GM23338 (cell line): ENCODE measurements around the gene CNNM4. TPM values are rescaled to one million over a fixed set of nuclear protein-coding genes. Genes with fewer than 3 reads are reported as not detected.

Experiments
- ATAC-seq: fragments of 200-7000 bp; cut with Tn5 transposase; 3 replicates; pipeline ENCODE4 v1.9.1; 2020
- DNase-seq: peaks from one replicate; pipeline ENCODE4 v3.0.0-alpha.2; 2015; ENCODE audit warnings: low spot score
- H2AFZ ChIP-seq: fragments of 200-600 bp; sonication (generic); 2 replicates; pipeline ENCODE4 v1.8.0; 2016; ENCODE audit warnings: antibody characterized with exemption, mild to moderate bottlenecking, moderate library complexity
- H3F3A ChIP-seq: fragments of 200-600 bp; sonication (generic); replicated peaks from 2 replicates; pipeline ENCODE4 v1.8.0; 2017; ENCODE audit warnings: antibody characterized with exemption, mixed run types, low read depth
- H3K27ac ChIP-seq: fragments of 200-600 bp; sonication (generic); 2 replicates; pipeline ENCODE4 v1.6.1; 2016; ENCODE audit warnings: low read depth
- H3K27me3 ChIP-seq: fragments of 200-600 bp; sonication (generic); 2 replicates; pipeline ENCODE4 v1.8.0; 2016; ENCODE audit warnings: mild to moderate bottlenecking, mixed run types, moderate library complexity; ENCODE audit not compliant: insufficient read depth
- H3K36me3 ChIP-seq: fragments of 200-600 bp; sonication (generic); 2 replicates; pipeline ENCODE4 v1.8.0; 2016; ENCODE audit warnings: mild to moderate bottlenecking; ENCODE audit not compliant: insufficient read depth
- H3K4me1 ChIP-seq: fragments of 200-600 bp; sonication (generic); 2 replicates; pipeline ENCODE4 v1.8.0; 2016; ENCODE audit warnings: mild to moderate bottlenecking, moderate library complexity; ENCODE audit not compliant: insufficient read depth
- H3K4me2 ChIP-seq: fragments of 200-600 bp; sonication (generic); 2 replicates; pipeline ENCODE4 v1.7.1; 2017; ENCODE audit warnings: mixed run types
- H3K4me3 ChIP-seq: fragments of 200-600 bp; sonication (generic); 2 replicates; pipeline ENCODE4 v1.6.1; 2016; ENCODE audit warnings: mixed run types
- H3K79me2 ChIP-seq: fragments of 200-600 bp; sonication (generic); replicated peaks from 2 replicates; pipeline ENCODE4 v1.8.0; 2017; ENCODE audit warnings: mild to moderate bottlenecking; ENCODE audit not compliant: insufficient read depth
- H3K9me2 ChIP-seq: fragments of 200-600 bp; sonication (generic); 2 replicates; pipeline ENCODE4 v1.8.0; 2017; ENCODE audit not compliant: insufficient read depth
- H4K20me1 ChIP-seq: fragments of 200-600 bp; sonication (generic); replicated peaks from 2 replicates; pipeline ENCODE4 v1.8.0; 2017; ENCODE audit warnings: mild to moderate bottlenecking; ENCODE audit not compliant: insufficient read depth
- H3K27ac Mint-ChIP-seq: 2 replicates; pipeline ENCODE4 v1.8.0; 2020; ENCODE audit warnings: inconsistent platforms, mild to moderate bottlenecking, moderate library complexity, mixed read lengths
- H3K27me3 Mint-ChIP-seq: 3 replicates; pipeline ENCODE4 v1.8.0; 2022; ENCODE audit warnings: low read depth, mild to moderate bottlenecking, moderate library complexity, mixed read lengths, inconsistent platforms; ENCODE audit not compliant: insufficient read depth, poor library complexity
- H3K36me3 Mint-ChIP-seq: 3 replicates; pipeline ENCODE4 v1.8.0; 2021; ENCODE audit warnings: low read depth, mild to moderate bottlenecking, inconsistent platforms, moderate library complexity, mixed read lengths
- H3K4me1 Mint-ChIP-seq: 3 replicates; pipeline ENCODE4 v1.8.0; 2020; ENCODE audit warnings: mild to moderate bottlenecking, inconsistent platforms, mixed read lengths
- H3K4me3 Mint-ChIP-seq: 3 replicates; pipeline ENCODE4 v1.8.0; 2021; ENCODE audit warnings: moderate library complexity, mild to moderate bottlenecking, inconsistent platforms, mixed read lengths
- H3K9me3 Mint-ChIP-seq: 3 replicates; pipeline ENCODE4 v1.8.0; 2020; ENCODE audit warnings: moderate library complexity, mild to moderate bottlenecking, inconsistent platforms, mixed read lengths
- CREB1 ChIP-seq: fragments of 250-450 bp; sonication (Bioruptor Pico); IDR thresholded peaks from 2 replicates; pipeline ENCODE4 v1.5.0; 2020; ENCODE audit warnings: low read depth, mild to moderate bottlenecking, moderate library complexity
- EZH2 ChIP-seq: fragments of 200-600 bp; sonication (generic); IDR thresholded peaks from one replicate; pipeline ENCODE4 v1.8.0; 2017; ENCODE audit warnings: antibody characterized with exemption, mild to moderate bottlenecking, low read depth; ENCODE audit not compliant: unreplicated experiment
- EZH2phosphoT487 ChIP-seq: fragments of 200-600 bp; sonication (generic); IDR thresholded peaks from one replicate; pipeline ENCODE4 v1.8.1; 2018; ENCODE audit warnings: antibody characterized with exemption; ENCODE audit not compliant: unreplicated experiment
- JUNB ChIP-seq: IDR thresholded peaks from one replicate; pipeline ENCODE4 v1.6.1; 2016; ENCODE audit warnings: antibody characterized with exemption; ENCODE audit not compliant: unreplicated experiment
- NANOG ChIP-seq: IDR thresholded peaks from 2 replicates; pipeline ENCODE4 v1.6.1; 2016; ENCODE audit warnings: antibody characterized with exemption, borderline replicate concordance
- POLR2AphosphoS5 ChIP-seq: IDR thresholded peaks from 2 replicates; pipeline ENCODE4 v1.6.1; 2016; ENCODE audit warnings: antibody characterized with exemption, low read depth
- STAT1 ChIP-seq: IDR thresholded peaks from one replicate; pipeline ENCODE4 v1.6.1; 2016; ENCODE audit warnings: antibody characterized with exemption; ENCODE audit not compliant: unreplicated experiment
- ZNF114 ChIP-seq: fragments of 250-450 bp; sonication (Bioruptor Pico); IDR thresholded peaks from 2 replicates; pipeline ENCODE4 v1.5.0; 2020; ENCODE audit warnings: mild to moderate bottlenecking, moderate library complexity
- ZNF462 ChIP-seq: fragments of 250-450 bp; sonication (Bioruptor Pico); IDR thresholded peaks from 2 replicates; pipeline ENCODE4 v1.5.0; 2020; ENCODE audit warnings: mild to moderate bottlenecking, moderate library complexity
- polyA plus RNA-seq: library from polyadenylated mRNA; unstranded; fragments of >200 nt; fragmentation: Nextera tagmentation; extraction: Ambion mirVana; gene quantifications from 2 replicates; pipeline ENCODE4 v1.2.1, GENCODE V29; 2016
- total RNA-seq: library from RNA; depleted of rRNA; stranded (reverse); fragments of >200 nt; shearing (Covaris generic); gene quantifications from 2 replicates; pipeline ENCODE4 v1.2.3, GENCODE V29; 2014
- TF ChIP-seq, protein P1 (sequence below), 2 experiments: fragments of 200-600 bp in 1 of 2; sonication (generic) in 1 of 2; conservative IDR thresholded peaks; 2 replicates each; pipeline versions ENCODE4 v1.5.1 to v1.6.1; 2016 to 2017; ENCODE audit warnings: antibody characterized with exemption in 2 of 2, low read depth in 2 of 2, mild to moderate bottlenecking in 2 of 2, moderate library complexity in 1 of 2

CNNM4 gene
- total and polyA plus RNA-seq, 2 experiments from 2014 or later = 2.9 to 12.9 TPM

DNA sequence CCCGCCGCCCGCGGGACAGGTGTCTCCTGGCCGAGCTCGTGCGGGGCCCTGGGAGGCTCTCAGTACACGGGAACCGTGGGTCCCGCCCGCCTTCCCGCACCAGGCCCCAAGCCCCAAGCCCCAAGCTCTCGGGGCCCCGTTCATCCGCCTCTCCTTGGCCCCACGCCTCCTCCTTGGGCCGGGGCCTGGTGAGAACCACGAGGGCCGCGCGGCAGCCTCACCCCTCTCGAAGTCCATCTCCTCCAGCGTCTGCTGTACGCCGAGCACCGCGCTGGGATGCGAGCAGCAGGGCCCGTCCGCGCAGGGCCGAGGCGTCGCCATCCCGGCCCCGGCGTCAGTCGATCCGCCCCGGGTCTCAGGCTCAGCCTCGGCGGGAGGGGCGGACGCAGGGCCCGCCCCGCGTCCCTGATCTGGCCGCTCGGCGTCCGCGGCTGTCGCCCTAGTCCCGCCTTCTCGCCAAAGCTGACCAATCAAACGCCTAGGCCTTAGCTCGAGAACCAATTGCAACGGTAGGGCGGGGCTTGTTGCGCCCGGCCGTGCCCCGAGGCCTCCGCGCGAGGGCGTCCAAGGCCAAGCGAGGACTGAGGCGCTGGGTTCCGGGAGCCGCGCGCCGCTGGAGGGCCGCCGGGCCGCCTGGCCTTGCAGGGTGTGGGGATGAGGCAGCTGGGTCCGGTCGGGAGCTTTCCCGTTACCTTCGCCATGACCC, 97.1 kb downstream of the CNNM4 start, which contains the start of gene ANKRD39:
ANKRD39 (minus strand) TSS at position 350 of the 706 bp plus-strand sequence; CDS start at position 321, 29 bp downstream.
- peak within 1 kb of the TSS; percentile 80 for H3K27ac Mint-ChIP-seq
- H3K9me2 ChIP-seq = no peaks in the 10 kb centered on the region
- peak; percentile 98 for DNase-seq

GRCh38 chr2:96859099-96859649, 98.5 kb downstream of the CNNM4 start:
- peak; percentile 3 for ATAC-seq
- H3K27ac Mint-ChIP-seq = peak overlapping the region; percentile 80
- H3K4me1 Mint-ChIP-seq = peaks cover 21% of the 10 kb centered on the region
- DNase-seq = no peak
- H3K4me1 ChIP-seq = peaks cover 19% of the 10 kb centered on the region
- peaks cover 18% of the 10 kb centered on the region; the same call in 1 of the 2 replicates for H3K36me3 ChIP-seq
- peak overlapping the region; percentile 72 for H3K4me3 ChIP-seq
- no peaks in the 10 kb centered on the region; the same call in 2 of the 3 replicates for H3K9me3 Mint-ChIP-seq
- H3K27me3 Mint-ChIP-seq = peaks cover 21% of the 10 kb centered on the region
- peak overlapping the region; percentile 68; the same call in 1 of the 2 replicates for H2AFZ ChIP-seq
- peaks cover 17% of the 10 kb centered on the region for H3F3A ChIP-seq
- no peaks in the 10 kb centered on the region for H3K9me2 ChIP-seq
- peaks cover 40% of the 10 kb centered on the region for H3K36me3 Mint-ChIP-seq
- peak overlapping the region; percentile 75 for H3K4me3 Mint-ChIP-seq
- H3K79me2 ChIP-seq = peaks cover 32% of the 10 kb centered on the region
- H3K4me2 ChIP-seq = peak overlapping the region; percentile 88
- H4K20me1 ChIP-seq = peaks cover 6% of the 10 kb centered on the region
- H3K27me3 ChIP-seq = no peaks in the 10 kb centered on the region
- 0 out of 2 replicates have a peak overlapping the region, but pooled peaks have one; percentile 59 for H3K27ac ChIP-seq
- no peak for TF ChIP-seq ZNF462 (CRISPR knock-in tag)
- no peak for TF ChIP-seq STAT1
- TF ChIP-seq EZH2phosphoT487 = no peak
- TF ChIP-seq JUNB = no peak
- TF ChIP-seq NANOG = no peak
- no peak for TF ChIP-seq ZNF114 (CRISPR knock-in tag)

More for the DNA sequence above, 97.1 kb downstream of the CNNM4 start, which contains the start of gene ANKRD39:
- peak; percentile 83 for ATAC-seq
- H4K20me1 ChIP-seq = peaks cover 6% of the 10 kb centered on the region
- H3K4me1 Mint-ChIP-seq = peaks cover 21% of the 10 kb centered on the region
- H3K36me3 ChIP-seq = peaks cover 12% of the 10 kb centered on the region
- H2AFZ ChIP-seq = peak within 1 kb of the TSS; percentile 95
- no peaks in the 10 kb centered on the region for H3K27me3 ChIP-seq
- peaks cover 17% of the 10 kb centered on the region for H3F3A ChIP-seq
- peaks cover 41% of the 10 kb centered on the region for H3K79me2 ChIP-seq
- peaks cover 17% of the 10 kb centered on the region for H3K27me3 Mint-ChIP-seq
- H3K4me3 Mint-ChIP-seq = peak within 1 kb of the TSS; percentile 83
- peak within 1 kb of the TSS; percentile 45; the same call in 1 of the 2 replicates for H3K27ac ChIP-seq
- peak within 1 kb of the TSS; percentile 96 for H3K4me2 ChIP-seq
- H3K9me3 Mint-ChIP-seq = no peaks in the 10 kb centered on the region
- H3K4me3 ChIP-seq = peak within 1 kb of the TSS; percentile 85
- TF ChIP-seq EZH2 (no peak), POLR2AphosphoS5 (peak; percentile 76), CREB1 (peak; percentile 75)
- TF ChIP-seq, protein P1, sequence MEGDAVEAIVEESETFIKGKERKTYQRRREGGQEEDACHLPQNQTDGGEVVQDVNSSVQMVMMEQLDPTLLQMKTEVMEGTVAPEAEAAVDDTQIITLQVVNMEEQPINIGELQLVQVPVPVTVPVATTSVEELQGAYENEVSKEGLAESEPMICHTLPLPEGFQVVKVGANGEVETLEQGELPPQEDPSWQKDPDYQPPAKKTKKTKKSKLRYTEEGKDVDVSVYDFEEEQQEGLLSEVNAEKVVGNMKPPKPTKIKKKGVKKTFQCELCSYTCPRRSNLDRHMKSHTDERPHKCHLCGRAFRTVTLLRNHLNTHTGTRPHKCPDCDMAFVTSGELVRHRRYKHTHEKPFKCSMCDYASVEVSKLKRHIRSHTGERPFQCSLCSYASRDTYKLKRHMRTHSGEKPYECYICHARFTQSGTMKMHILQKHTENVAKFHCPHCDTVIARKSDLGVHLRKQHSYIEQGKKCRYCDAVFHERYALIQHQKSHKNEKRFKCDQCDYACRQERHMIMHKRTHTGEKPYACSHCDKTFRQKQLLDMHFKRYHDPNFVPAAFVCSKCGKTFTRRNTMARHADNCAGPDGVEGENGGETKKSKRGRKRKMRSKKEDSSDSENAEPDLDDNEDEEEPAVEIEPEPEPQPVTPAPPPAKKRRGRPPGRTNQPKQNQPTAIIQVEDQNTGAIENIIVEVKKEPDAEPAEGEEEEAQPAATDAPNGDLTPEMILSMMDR (conservative IDR thresholded peaks at IDR 0.05; ENCODE audit: low read depth in 2 of 2) = peak; percentile 52 to 94
- H3K36me3 Mint-ChIP-seq = peaks cover 37% of the 10 kb centered on the region
- peaks cover 19% of the 10 kb centered on the region for H3K4me1 ChIP-seq
